T-helper 1 cell treated with Interleukin-12 subunit alpha and Interleukin-12 subunit beta and Interleukin-4 antibody, amounts not matched to agents 30 ng/mL and 1 ng/mL, for 36 hours (primary cell): ENCODE data around the gene RALGPS1. TPM values are rescaled to one million over a fixed set of nuclear protein-coding genes. Genes with fewer than 3 reads are reported as not detected.
"Not testable (repeated sequence)": the region's sequence is repeated elsewhere in the genome, so short reads cannot be mapped to it uniquely, and the experiment has no call there.

Source experiments
- intact Hi-C: fragments of 100-400 bp; cut with micrococcal nuclease; formaldehyde crosslinking; loops from one replicate; pipeline ENCODE4 v1.15.1; 2024
- total RNA-seq: library from RNA; stranded (reverse); gene quantifications from 2 replicates; pipeline ENCODE4 v1.2.3, GENCODE V29; 2022

Gene RALGPS1
- total RNA-seq, 1 donor from 2014 or later: 3.8 TPM

- intact Hi-C loops: no loop called here
Observed at GRCh38 chr9:127168756-127169574, 254.4 kb downstream of the RALGPS1 start.

- intact Hi-C loops: no loop called here
Observed at GRCh38 chr9:127169575-127169883, 254.9 kb downstream of the RALGPS1 start.

- intact Hi-C loops: no loop called here
Observed at GRCh38 chr9:127170103-127170502, 255.5 kb downstream of the RALGPS1 start.

- intact Hi-C loops: no loop called here
Observed at GRCh38 chr9:127170652-127171051, 256.1 kb downstream of the RALGPS1 start.

GRCh38 chr9:127171348-127171747 lies 256.8 kb downstream of the RALGPS1 start:
- intact Hi-C loops: not testable (repeated sequence)

GRCh38 chr9:127172066-127172707 lies 257.6 kb downstream of the RALGPS1 start:
- intact Hi-C loops: no loop called here

GRCh38 chr9:127173063-127173462 lies 258.5 kb downstream of the RALGPS1 start:
- intact Hi-C loops: no loop called here

GRCh38 chr9:127174386-127175318 lies 260.1 kb downstream of the RALGPS1 start:
- intact Hi-C loops: no loop called here

- intact Hi-C loops: no loop called here
Observed at GRCh38 chr9:127175319-127175715, 260.7 kb downstream of the RALGPS1 start.

GRCh38 chr9:127175764-127176163 lies 261.2 kb downstream of the RALGPS1 start:
- intact Hi-C loops: no loop called here

GRCh38 chr9:127176631-127177030 lies 262.0 kb downstream of the RALGPS1 start:
- intact Hi-C loops: no loop called here

- intact Hi-C loops: no loop called here
Observed at GRCh38 chr9:127177231-127177630, 262.6 kb downstream of the RALGPS1 start.

GRCh38 chr9:127177665-127178265 lies 263.2 kb downstream of the RALGPS1 start:
- intact Hi-C loops: no loop called here

- intact Hi-C loops: no loop called here
Observed at GRCh38 chr9:127178686-127179632, 264.4 kb downstream of the RALGPS1 start.

- intact Hi-C loops: no loop called here
Observed at GRCh38 chr9:127179633-127180441, 265.3 kb downstream of the RALGPS1 start.

- intact Hi-C loops: no loop called here
Observed at GRCh38 chr9:127180457-127181314, 266.1 kb downstream of the RALGPS1 start.

- intact Hi-C loops: no loop called here
Observed at GRCh38 chr9:127181315-127181580, 266.7 kb downstream of the RALGPS1 start.

- intact Hi-C loops: no loop called here
Observed at GRCh38 chr9:127181595-127182190, 267.1 kb downstream of the RALGPS1 start.
